Dedifferentiated amniotic fluid mesenchymal stem cell (primary cell): ENCODE measurements around the gene RBL1.
A peak's percentile ranks its signal among the peaks of the same experiment; 100 is the strongest.
"Not testable (repeated sequence)": the region's sequence is repeated elsewhere in the genome, so short reads cannot be mapped to it uniquely, and the experiment has no call there.

ENCODE experiments used
- DNase-seq: peaks from one replicate; pipeline ENCODE4 v3.0.0-alpha.2; 2016; ENCODE audit errors: extremely low spot score

The RBL1 gene, protein sequence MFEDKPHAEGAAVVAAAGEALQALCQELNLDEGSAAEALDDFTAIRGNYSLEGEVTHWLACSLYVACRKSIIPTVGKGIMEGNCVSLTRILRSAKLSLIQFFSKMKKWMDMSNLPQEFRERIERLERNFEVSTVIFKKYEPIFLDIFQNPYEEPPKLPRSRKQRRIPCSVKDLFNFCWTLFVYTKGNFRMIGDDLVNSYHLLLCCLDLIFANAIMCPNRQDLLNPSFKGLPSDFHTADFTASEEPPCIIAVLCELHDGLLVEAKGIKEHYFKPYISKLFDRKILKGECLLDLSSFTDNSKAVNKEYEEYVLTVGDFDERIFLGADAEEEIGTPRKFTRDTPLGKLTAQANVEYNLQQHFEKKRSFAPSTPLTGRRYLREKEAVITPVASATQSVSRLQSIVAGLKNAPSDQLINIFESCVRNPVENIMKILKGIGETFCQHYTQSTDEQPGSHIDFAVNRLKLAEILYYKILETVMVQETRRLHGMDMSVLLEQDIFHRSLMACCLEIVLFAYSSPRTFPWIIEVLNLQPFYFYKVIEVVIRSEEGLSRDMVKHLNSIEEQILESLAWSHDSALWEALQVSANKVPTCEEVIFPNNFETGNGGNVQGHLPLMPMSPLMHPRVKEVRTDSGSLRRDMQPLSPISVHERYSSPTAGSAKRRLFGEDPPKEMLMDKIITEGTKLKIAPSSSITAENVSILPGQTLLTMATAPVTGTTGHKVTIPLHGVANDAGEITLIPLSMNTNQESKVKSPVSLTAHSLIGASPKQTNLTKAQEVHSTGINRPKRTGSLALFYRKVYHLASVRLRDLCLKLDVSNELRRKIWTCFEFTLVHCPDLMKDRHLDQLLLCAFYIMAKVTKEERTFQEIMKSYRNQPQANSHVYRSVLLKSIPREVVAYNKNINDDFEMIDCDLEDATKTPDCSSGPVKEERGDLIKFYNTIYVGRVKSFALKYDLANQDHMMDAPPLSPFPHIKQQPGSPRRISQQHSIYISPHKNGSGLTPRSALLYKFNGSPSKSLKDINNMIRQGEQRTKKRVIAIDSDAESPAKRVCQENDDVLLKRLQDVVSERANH

DNA sequence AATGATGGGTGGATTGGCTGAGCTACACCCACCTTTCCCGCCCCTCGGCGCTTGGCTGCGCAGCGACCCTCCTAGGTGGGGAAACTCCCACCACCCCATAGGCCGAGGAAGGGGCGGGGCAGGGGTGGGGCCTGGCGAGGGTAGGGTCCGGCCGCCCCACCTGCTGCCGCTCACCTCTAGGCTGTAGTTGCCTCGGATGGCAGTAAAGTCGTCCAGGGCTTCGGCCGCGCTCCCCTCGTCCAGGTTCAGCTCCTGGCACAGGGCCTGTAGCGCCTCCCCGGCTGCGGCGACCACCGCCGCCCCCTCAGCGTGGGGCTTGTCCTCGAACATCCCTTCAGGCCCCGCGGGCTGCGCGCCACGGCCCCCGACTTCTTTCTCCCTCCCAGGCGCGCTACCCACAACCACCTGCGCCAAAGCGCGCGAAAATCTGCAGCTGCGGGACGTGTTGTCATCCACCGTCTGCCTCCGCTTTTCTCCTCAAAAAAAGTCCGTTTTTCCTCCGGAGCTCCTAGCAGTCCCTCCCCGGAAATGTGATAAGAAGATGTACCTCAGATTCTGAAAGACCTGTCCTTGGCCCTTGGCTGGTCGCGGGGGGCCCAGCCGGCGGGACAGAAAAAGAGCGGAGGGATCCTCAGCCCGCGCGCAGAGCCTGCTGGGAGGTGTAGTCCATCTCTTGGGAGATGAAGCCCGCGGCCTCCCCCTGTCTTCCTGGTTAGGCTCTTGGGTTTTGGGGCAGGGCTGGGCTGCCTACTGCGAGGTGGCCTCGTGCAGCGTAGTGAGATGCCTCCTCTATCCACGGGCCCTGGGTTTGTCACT is at the start of gene RBL1:
RBL1 (minus strand) TSS at position 399 of the 816 bp plus-strand sequence; CDS start at position 330, 69 bp downstream.
- peak; percentile 63 for DNase-seq

DNA sequence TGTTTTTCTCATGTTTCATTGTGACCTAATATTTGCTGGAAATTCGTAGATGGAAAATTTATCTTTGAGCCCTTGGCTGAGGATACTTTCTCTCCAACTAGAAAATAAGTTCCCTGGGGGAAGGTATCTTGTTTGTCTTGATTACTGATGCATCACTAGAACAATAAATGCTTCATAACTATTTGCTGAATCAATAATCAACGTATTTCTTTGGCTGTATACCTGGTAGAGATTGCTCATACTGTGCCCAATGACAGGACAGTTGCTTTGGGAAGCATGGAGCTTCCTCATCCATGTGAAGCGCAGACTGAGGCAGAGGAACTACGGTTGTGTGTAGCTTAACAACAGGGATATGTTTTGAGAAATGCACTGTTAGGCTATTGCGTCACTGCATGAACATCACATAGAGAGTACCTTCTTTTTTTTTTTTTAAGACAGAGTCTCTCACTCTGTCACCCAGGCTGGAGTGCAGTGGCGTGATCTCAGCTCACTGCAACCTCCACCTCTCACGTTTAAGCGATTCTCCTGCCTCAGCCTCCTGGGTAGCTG is 49.1 kb upstream of the RBL1 start:
- no peak for DNase-seq

- no peak for DNase-seq
Measured at GRCh38 chr20:37142708-37143107, 46.9 kb upstream of the RBL1 start.

GRCh38 chr20:37137547-37137946 is 41.8 kb upstream of the RBL1 start:
- no peak for DNase-seq

DNA sequence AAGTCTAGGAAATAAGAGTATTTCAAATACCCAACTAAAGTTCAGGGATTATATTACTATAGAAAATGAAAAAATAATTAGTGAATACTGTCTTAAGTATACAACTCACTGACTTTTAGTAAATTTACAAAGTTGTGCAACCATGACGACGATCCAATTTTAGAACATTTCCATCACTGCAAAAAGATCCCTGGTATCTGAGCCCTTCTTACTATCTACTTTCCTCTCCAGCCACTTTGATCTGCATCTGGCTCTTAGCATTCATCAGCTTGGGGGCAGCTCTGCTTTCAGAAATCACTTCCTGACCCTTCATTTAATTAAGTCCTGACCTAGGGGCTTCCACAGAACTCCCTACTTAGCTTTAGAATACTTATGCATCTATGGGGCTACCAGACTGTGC is 38.2 kb upstream of the RBL1 start:
- no peak for DNase-seq

DNA sequence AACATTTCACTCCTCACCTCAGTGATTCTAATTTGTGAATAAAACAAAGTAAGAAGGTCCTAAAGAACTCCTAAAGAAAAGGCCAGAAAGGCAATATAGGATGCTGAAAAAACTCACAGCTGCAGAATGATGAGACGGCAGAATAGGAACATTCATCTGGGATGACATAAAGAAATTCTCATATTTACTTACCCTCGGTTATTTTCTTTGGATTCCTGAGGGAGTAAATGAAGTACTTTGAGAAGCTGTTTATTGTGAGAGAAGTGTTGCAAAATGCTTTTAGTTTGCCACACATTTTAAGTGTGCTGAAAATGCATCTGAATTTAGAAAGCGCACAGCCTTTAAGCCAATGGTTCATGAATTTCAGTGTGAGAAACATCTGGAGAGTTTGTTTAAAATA is 35.7 kb upstream of the RBL1 start:
- DNase-seq, result no peak

GRCh38 chr20:37128803-37129202 is 33.0 kb upstream of the RBL1 start:
- no peak for DNase-seq

DNA sequence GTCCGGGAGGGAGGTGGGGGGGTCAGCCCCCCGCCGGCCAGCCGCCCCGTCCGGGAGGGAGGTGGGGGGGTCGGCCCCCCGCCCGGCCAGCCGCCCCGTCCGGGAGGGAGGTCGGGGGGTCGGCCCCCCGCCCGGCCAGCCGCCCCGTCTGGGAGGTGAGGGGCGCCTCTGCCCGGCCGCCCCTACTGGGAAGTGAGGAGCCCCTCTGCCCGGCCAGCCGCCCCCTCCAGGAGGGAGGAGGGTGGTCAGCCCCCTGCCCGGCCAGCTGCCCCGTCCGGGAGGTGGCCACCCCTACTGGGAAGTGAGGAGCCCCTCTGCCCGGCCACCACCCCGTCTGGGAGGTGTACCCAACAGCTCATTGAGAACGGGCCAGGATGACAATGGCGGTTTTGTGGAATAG is 30.5 kb upstream of the RBL1 start:
- not testable (repeated sequence) for DNase-seq

GRCh38 chr20:37123441-37123840 is 27.6 kb upstream of the RBL1 start:
- DNase-seq, result no peak

DNA sequence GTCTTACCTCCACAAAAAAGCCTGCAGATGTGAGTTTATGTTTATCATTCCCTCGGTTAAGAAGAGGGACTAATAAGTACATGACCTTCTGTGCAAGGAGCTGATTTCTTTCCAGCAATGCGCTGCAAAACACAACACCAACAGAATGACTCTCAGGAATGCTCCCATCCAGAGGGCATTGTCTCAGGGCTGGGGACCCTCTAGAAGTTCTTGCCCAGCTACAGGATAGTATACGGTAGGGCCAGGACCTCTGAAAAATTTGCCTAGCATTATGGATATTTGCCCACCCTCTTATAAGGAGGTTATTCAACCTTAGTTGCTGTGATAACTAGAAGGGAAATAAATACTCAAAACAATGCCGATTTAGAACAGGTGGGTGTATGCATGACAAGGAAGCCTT is 24.7 kb upstream of the RBL1 start:
- DNase-seq, result no peak

DNA sequence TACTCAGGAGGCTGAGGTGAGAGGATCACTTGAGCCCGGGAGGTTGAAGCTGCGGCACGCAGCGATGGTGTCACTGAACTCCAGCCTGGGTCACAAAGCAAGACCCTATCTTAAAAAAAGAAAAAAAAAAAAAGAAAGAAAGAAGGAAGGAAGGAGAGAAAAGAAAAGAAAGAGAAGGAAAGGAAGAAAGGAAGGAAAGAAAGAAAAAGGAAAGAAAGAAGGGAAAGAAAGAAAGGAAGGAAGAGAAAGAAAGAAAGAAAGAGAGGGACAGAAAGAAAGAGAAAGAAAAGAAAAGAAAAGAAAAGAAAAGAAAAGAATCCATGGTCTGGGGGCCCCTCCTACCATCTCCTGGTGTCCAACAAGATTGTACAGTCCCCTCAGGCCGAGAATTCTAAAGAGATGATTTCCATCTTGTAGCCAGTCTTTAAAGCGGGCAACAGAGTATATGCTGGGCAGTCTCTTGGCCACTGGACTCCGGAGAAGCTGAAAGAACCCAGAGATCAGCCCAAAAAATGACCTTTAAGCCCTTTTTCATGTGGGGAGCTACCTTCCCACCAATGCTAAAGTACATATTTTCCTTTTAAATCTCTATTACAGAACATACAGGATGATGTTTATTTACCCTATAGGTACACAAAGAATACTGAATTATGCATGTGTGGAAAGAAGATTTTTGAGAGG is 23.7 kb upstream of the RBL1 start:
- no peak for DNase-seq

DNA sequence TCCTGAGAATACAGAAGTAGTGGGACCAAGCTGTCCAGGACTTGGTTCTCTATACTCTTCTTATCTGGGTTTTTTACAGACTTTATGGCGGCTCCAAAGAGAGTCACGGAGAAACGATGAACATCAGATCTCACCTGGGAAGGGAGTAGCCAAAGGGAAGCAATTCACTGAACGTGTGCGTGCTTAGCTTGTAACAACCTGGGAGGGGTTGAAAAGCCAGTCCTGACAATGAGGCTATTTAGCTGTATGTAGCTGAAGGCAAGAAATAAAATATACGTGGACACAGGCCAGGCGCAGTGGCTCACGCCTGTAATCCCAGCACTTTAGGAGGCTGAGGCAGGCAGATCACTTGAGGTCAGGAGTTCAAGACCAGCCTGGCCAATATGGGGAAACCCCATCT is 18.2 kb upstream of the RBL1 start:
- no peak for DNase-seq

- no peak for DNase-seq
Measured at GRCh38 chr20:37111926-37112455, 16.2 kb upstream of the RBL1 start.

DNA sequence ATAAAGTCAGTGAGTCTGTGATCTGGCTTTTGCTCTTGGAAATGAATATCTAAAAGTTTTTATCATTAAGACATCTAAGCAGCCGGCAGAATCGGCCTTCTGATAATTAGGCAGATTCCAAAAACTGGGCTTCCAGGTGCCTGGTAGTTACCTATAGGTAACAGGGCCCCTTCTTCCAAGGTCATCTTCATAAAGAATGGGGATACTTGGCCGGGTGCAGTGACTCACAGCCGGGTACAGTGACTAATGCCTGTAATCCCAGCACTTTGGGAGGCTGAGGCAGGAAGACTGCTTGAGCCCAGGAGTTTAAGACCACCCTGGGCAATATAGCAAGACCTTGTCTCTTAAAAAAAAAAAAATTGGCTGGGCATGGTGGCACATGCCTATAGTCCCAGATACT is 12.9 kb upstream of the RBL1 start:
- DNase-seq, result no peak

- no peak for DNase-seq
Measured at GRCh38 chr20:37102571-37102970, 6.8 kb upstream of the RBL1 start.

- no peak for DNase-seq
Measured at GRCh38 chr20:37096415-37097041, 731 bp upstream of the RBL1 start.

DNA sequence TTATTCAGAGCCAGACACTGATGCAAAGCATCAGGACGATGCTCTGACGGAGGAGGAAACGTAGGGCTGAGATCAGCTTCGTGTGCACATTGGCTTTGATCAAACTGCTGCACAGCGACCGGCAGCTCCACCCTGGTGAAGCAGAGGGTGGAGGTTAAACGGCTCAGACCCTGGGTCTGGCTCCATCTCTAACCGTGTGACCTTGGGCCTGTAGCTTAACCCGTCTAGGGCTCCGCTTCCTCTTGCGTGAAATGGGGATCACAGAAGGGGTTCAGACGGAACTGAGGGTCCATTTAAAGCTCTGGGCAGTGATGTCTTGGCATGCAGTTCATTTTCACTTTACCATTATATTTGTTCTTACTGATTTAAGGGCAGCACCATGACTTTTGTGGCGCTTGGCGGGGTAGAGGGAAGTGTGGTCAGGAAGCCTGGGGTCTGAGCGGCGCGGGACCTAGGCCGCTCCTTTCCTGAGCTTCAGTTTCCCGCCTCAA is 644 bp downstream of the RBL1 start:
- no peak for DNase-seq

GRCh38 chr20:37090407-37090806 is 5.4 kb downstream of the RBL1 start:
- DNase-seq, result no peak

- no peak for DNase-seq
Measured at GRCh38 chr20:37081717-37082289, 14.0 kb downstream of the RBL1 start.

DNA sequence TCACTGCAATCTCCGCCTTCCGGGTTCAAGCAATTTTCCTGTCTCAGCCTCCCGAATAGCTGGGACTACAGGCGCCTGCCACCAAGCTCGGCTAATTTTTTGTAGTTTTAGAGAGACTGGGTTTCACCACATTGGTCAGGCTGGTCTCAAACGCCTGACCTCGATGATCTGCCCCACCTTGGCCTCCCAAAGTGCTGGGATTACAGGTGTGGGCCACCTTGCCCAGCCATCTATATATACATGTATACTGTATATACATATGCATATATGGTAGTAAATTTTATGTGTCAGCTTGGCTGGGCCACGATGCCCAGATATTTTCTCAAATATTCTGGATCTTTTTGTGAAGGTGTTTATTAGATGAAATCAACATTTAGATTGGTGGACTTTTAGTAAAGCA is 18.8 kb downstream of the RBL1 start:
- DNase-seq, result no peak
